IPS-11a (cell line): ENCODE measurements around the gene ADAM11.
A peak's percentile ranks its signal among the peaks of the same experiment; 100 is the strongest.
"Not testable (repeated sequence)": the region's sequence is repeated elsewhere in the genome, so short reads cannot be mapped to it uniquely, and the experiment has no call there.

ENCODE experiments used
- H3K4me3 ChIP-seq: one replicate; pipeline ENCODE4 v1.5.1; 2013; ENCODE audit warnings: low read depth, low read length, control low read depth

ADAM11 gene

DNA sequence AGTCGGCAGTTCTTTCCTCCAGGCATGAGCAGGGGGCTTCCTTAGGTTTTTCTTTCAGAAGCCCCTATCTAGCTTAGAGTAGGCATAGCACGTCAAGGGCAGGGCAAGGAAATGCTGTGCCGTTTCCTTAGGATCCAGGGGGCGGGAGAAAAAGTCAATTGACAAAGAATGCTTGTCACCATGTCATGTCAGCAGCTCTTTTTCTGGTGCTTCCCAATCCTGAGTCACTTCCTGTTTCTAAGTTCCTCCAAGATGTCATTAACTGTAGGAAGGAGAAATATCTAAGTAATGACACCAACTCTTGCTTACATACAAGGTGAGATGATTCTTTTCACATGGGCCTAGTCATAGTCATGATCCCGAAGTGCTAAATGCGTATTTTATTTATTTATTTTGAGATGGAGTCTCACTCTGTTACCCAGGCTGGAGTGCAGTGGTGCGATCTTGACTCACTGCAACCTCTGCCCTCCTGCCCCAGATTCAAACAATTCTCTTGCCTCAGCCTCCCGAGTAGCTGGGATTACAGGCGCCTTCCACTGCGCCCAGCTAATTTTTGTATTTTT is 36.1 kb downstream of the ADAM11 start:
- H3K4me3 ChIP-seq: no peak overlapping the region

GRCh38 chr17:44795421-44795820 is 36.6 kb downstream of the ADAM11 start:
- no peak overlapping the region for H3K4me3 ChIP-seq

DNA sequence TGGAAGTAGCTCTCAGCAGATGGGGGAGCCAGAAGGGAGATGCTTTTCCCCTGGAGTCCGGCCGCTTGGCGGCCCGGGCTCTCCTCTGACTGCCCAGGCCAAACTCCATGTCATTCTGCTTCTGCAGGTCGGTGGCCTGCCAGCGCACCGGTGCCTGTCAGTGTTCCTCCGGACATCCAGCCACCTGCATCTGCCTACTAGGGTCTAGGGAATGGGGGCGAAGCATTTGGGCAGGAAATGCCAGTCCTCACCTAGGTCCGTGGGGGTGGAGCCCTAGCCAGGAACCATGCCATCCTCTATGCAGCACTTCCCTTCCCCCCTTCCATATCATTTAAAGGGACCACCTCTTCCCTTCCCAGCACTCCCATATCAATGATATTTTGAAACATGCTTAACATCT is 37.1 kb downstream of the ADAM11 start:
- H3K4me3 ChIP-seq: no peak overlapping the region

DNA sequence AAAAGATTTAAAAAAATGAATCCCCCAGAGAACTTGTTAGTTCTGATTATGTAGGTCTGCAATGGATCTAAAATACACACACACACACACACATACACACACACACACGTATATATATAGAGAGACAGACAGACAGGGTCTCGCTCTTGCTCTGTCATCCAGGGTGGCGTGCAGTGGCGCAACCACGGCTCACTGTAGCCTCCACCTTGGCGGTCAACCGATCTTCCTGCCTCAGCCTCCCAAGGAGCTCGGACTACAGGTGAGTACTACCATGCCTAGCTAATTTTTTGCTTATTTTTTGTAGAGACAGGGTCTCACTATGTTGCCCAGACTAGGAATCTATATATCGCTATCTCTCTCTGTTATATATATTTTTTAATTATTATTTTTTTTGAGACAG is 37.9 kb downstream of the ADAM11 start:
- no peak overlapping the region for H3K4me3 ChIP-seq

GRCh38 chr17:44797802-44798201 is 39.0 kb downstream of the ADAM11 start:
- H3K4me3 ChIP-seq: no peak overlapping the region

GRCh38 chr17:44798356-44798755 is 39.6 kb downstream of the ADAM11 start:
- H3K4me3 ChIP-seq: no peak overlapping the region

GRCh38 chr17:44801880-44802279 is 43.1 kb downstream of the ADAM11 start:
- H3K4me3 ChIP-seq: no peak overlapping the region

DNA sequence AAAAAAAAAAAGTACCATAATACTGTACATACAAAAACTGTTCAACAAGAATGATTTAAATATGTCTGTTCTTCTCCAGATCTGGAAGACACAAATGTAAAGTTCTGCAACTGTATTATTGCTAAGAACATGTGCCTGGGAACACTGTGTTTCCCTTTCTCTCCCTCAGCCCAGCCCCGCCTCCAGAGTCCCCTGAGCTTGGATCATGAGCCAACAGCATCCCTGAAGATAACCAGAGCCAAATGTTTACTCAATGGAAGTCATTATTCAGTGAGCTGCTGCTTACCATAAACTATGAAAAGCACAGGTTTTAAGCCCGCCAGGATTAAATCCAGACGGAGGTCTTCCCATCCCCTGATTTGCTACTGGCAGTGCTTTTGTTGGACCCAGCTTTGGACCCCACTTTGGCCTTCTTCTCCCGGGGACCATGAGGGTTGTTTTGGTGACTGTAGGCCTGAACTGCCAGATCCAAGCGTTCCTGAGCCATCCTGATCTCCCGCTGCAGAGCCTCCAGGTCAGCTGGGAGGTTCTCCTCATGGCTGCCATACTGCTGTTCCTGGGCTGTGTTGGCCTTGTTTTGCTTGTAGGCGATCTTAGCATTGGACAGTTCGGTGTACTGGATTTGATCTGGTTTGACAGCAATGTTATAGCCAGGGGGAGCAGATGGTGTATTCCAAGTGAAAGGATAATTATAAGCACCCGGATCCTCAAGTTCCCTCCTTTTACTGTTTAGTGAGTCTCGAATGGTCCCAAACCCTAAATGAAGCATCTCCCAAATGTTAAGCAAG is 45.7 kb downstream of the ADAM11 start:
- H3K4me3 ChIP-seq: no peak overlapping the region

GRCh38 chr17:44807093-44807816 is 48.5 kb downstream of the ADAM11 start:
- no peak overlapping the region for H3K4me3 ChIP-seq

- no peak overlapping the region for H3K4me3 ChIP-seq
Observed at GRCh38 chr17:44807817-44808155, 49.0 kb downstream of the ADAM11 start.

DNA sequence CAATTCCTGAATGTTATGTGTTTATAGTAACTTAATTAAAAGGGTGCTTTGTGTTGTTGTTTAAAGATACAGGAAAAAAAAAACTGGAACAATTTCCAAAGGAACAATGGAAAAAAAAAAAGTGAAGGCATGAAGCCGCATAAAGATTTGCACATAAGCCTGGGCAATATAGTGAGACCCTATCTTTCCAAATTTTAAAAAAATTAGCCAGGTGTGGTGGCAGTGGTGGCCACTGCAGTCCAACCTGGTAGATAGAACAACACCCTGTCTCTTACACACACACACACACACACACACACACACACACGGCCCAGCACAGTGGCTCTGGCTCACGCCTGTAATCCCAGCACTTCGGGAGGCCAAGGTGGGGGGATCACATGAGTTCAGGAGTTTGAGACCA is 49.4 kb downstream of the ADAM11 start:
- no peak overlapping the region for H3K4me3 ChIP-seq

- H3K4me3 ChIP-seq: not testable (repeated sequence)
Observed at GRCh38 chr17:44808656-44809388, 50.0 kb downstream of the ADAM11 start.

- H3K4me3 ChIP-seq: no peak overlapping the region
Observed at GRCh38 chr17:44812263-44812662, 53.5 kb downstream of the ADAM11 start.

DNA sequence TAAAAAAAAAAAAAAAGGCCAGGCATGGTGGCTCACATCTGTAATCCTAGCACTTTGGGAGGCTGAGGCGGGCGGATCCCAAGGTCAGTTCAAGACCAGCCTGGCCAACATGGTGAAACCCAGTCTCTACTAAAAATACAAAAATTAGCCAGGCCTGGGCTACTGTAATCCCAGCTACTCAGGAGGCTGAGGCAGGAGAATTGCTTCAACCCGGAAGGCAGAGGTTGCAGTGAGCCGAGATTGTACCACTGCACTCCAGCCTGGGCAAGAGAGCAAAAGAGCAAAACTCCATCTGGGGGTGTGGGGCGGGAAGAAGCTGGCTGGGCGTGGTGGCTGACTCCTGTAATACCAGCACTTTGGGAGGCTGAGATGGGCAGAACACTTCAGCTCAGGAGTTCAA is 59.7 kb downstream of the ADAM11 start:
- H3K4me3 ChIP-seq: not testable (repeated sequence)

- no peak overlapping the region for H3K4me3 ChIP-seq
Observed at GRCh38 chr17:44820631-44821212, 61.9 kb downstream of the ADAM11 start.

GRCh38 chr17:44825236-44825635 is 66.4 kb downstream of the ADAM11 start:
- H3K4me3 ChIP-seq: not testable (repeated sequence)

- H3K4me3 ChIP-seq: no peak overlapping the region
Observed at GRCh38 chr17:44826123-44826790, 67.5 kb downstream of the ADAM11 start.

- H3K4me3 ChIP-seq: peak overlapping the region; percentile 97
Observed at GRCh38 chr17:44827863-44828262, 69.1 kb downstream of the ADAM11 start.

GRCh38 chr17:44828919-44829522 is 70.2 kb downstream of the ADAM11 start:
- H3K4me3 ChIP-seq: peak overlapping the region; percentile 97
